Smooth muscle cell (in vitro differentiated cells): ENCODE measurements around the gene LMO2. TPM values are rescaled to one million over a fixed set of nuclear protein-coding genes. Genes with fewer than 3 reads are reported as not detected.
"Not testable (repeated sequence)": the region's sequence is repeated elsewhere in the genome, so short reads cannot be mapped to it uniquely, and the experiment has no call there.

Experiments
- DNase-seq: peaks from one replicate; lab custom pipeline; 2025; ENCODE audit not compliant: unreplicated experiment; lab: John Stamatoyannopoulos, UW
- H2AFZ ChIP-seq: fragments of 200-600 bp; sonication (generic); 2 replicates; pipeline ENCODE4 v1.6.0; 2016; ENCODE audit warnings: antibody characterized with exemption, low read depth, mild to moderate bottlenecking
- H3F3A ChIP-seq: fragments of 200-600 bp; sonication (generic); 2 replicates; pipeline ENCODE4 v1.6.0; 2017; ENCODE audit warnings: antibody characterized with exemption, low read depth
- H3K27ac ChIP-seq: fragments of 200-600 bp; sonication (generic); 2 replicates; pipeline ENCODE4 v1.5.1; 2016; ENCODE audit warnings: low read depth, mild to moderate bottlenecking
- H3K27me3 ChIP-seq: fragments of 200-600 bp; sonication (generic); 2 replicates; pipeline ENCODE4 v1.6.1; 2016; ENCODE audit warnings: low read depth, mild to moderate bottlenecking
- H3K36me3 ChIP-seq: fragments of 200-600 bp; sonication (generic); 2 replicates; pipeline ENCODE4 v1.5.1; 2016; ENCODE audit warnings: low read depth
- H3K4me1 ChIP-seq: fragments of 200-600 bp; sonication (generic); 2 replicates; pipeline ENCODE4 v1.5.1; 2016; ENCODE audit warnings: low read depth
- H3K4me2 ChIP-seq: fragments of 200-600 bp; sonication (generic); 2 replicates; pipeline ENCODE4 v1.6.0; 2016; ENCODE audit warnings: mild to moderate bottlenecking
- H3K4me3 ChIP-seq: fragments of 200-600 bp; sonication (generic); 2 replicates; pipeline ENCODE4 v1.5.1; 2016; ENCODE audit warnings: mild to moderate bottlenecking
- H3K79me2 ChIP-seq: fragments of 200-600 bp; sonication (generic); 2 replicates; pipeline ENCODE4 v1.6.0; 2016; ENCODE audit warnings: low read depth, mild to moderate bottlenecking
- H3K9ac ChIP-seq: fragments of 200-600 bp; sonication (generic); 2 replicates; pipeline ENCODE4 v1.6.0; 2016; ENCODE audit warnings: low read depth
- H3K9me3 ChIP-seq: fragments of 200-600 bp; sonication (generic); replicated peaks from 2 replicates; pipeline ENCODE4 v1.5.1; 2016; ENCODE audit warnings: low read depth
- H4K20me1 ChIP-seq: fragments of 200-600 bp; sonication (generic); 2 replicates; pipeline ENCODE4 v1.6.0; 2016; ENCODE audit warnings: low read depth
- WGBS: methylation state at CpG from one replicate; pipeline ENCODE4 v1.1.7; 2016; ENCODE audit warnings: low lambda C conversion rate; 5-methylcytosine and 5-hydroxymethylcytosine counted together
- polyA plus RNA-seq: library from polyadenylated mRNA; unstranded; fragments of >200 nt; fragmentation: Nextera tagmentation; extraction: Ambion mirVana; gene quantifications from 2 replicates; pipeline ENCODE4 v1.2.1, GENCODE V29; 2016
- total RNA-seq: library from RNA; depleted of rRNA; stranded (reverse); fragments of >200 nt; gene quantifications from 2 replicates; pipeline ENCODE4 v1.2.3, GENCODE V29; 2014
- TF ChIP-seq, protein P1 (sequence below): fragments of 200-600 bp; sonication (generic); IDR thresholded peaks from 2 replicates; pipeline ENCODE4 v1.5.1; 2017; ENCODE audit warnings: borderline replicate concordance, mild to moderate bottlenecking, antibody characterized with exemption; ENCODE audit not compliant: insufficient read depth, poor library complexity, severe bottlenecking

LMO2 gene
- total and polyA plus RNA-seq, 2 experiments from 2014 or later = 2.7 to 3.8 TPM

GRCh38 chr11:33933602-33934001 is 41.7 kb upstream of the LMO2 start:
- H3K4me1 ChIP-seq = peaks cover 14% of the 10 kb centered on the region
- H3K79me2 ChIP-seq = no peaks in the 10 kb centered on the region
- no peaks in the 10 kb centered on the region for H3K9me3 ChIP-seq
- 83% methylated on average over 1 of the region's 1 CpG for WGBS
- H2AFZ ChIP-seq = no peak overlapping the region
- peaks cover 13% of the 10 kb centered on the region for H3F3A ChIP-seq
- no peak overlapping the region for H3K4me3 ChIP-seq
- no peaks in the 10 kb centered on the region for H3K36me3 ChIP-seq
- no peak for DNase-seq
- H3K9ac ChIP-seq = no peak overlapping the region
- no peak overlapping the region for H3K27ac ChIP-seq
- no peak overlapping the region for H3K4me2 ChIP-seq
- H3K27me3 ChIP-seq = no peaks in the 10 kb centered on the region
- TF ChIP-seq, protein P1, sequence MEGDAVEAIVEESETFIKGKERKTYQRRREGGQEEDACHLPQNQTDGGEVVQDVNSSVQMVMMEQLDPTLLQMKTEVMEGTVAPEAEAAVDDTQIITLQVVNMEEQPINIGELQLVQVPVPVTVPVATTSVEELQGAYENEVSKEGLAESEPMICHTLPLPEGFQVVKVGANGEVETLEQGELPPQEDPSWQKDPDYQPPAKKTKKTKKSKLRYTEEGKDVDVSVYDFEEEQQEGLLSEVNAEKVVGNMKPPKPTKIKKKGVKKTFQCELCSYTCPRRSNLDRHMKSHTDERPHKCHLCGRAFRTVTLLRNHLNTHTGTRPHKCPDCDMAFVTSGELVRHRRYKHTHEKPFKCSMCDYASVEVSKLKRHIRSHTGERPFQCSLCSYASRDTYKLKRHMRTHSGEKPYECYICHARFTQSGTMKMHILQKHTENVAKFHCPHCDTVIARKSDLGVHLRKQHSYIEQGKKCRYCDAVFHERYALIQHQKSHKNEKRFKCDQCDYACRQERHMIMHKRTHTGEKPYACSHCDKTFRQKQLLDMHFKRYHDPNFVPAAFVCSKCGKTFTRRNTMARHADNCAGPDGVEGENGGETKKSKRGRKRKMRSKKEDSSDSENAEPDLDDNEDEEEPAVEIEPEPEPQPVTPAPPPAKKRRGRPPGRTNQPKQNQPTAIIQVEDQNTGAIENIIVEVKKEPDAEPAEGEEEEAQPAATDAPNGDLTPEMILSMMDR = no peak
- H4K20me1 ChIP-seq = no peaks in the 10 kb centered on the region

DNA sequence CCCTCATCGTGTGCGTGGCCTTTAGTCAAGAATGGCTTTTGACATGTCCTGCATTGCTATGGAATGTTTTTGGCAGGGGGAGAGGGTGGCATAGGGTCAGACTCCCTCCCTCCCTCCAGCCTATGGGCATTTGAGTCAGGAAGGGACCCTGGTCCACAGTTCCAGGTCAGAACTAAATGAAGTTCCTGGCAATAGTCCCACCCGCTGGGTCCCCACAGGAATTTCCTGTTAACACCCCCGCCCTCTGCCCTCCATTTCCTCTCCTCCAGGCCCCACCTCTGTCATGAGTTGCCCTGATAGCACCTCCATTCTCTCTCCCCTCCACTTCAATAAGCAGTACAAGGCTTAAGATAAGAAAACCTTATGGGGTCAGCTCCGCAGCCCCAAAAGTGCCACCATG is 40.8 kb upstream of the LMO2 start:
- H4K20me1 ChIP-seq = no peaks in the 10 kb centered on the region
- H3K27me3 ChIP-seq = no peaks in the 10 kb centered on the region
- no peaks in the 10 kb centered on the region for H3K9me3 ChIP-seq
- TF ChIP-seq, protein P1 = no peak
- no peak overlapping the region for H3K9ac ChIP-seq
- peaks cover 14% of the 10 kb centered on the region for H3K4me1 ChIP-seq
- H3K36me3 ChIP-seq = no peaks in the 10 kb centered on the region
- no peak for DNase-seq
- H3F3A ChIP-seq = peaks cover 13% of the 10 kb centered on the region
- H3K4me3 ChIP-seq = no peak overlapping the region
- 94% methylated on average over 5 of the region's 5 CpGs for WGBS
- H3K4me2 ChIP-seq = no peak overlapping the region
- no peak overlapping the region for H2AFZ ChIP-seq
- no peaks in the 10 kb centered on the region for H3K79me2 ChIP-seq
- no peak overlapping the region for H3K27ac ChIP-seq

DNA sequence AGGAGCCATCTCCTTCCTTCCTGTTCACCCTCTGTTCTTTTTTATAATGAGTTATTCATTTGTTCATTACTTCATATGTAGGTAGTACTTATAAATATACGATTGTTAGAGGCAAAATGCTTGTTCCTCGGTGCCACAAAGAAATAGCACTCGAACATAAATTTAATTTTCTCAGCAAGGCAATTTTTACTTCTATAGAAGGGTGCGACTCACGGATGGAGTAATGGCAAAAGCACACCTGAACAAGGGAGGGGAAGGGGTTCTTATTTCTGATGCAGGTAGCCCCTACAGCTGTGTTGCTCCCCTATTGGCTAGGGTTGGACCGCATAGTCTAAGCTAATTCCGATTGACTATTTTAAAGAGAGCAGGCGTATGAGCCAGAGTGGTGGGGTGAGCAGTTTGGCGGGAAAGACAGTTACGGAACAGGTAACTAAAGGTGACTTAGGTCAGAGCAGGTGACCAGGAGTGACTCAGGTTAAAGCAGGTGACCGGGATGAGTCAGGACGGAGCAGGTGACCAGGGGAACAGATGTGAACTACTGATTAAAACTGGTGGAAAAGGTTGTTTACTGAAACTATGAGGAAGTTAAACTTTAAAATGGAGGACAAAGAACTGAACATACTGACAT is 40.0 kb upstream of the LMO2 start:
- not testable (repeated sequence) for H3K4me2 ChIP-seq, DNase-seq, H3K9ac ChIP-seq, H3K79me2 ChIP-seq, H3K9me3 ChIP-seq, H4K20me1 ChIP-seq, H2AFZ ChIP-seq, H3K27me3 ChIP-seq, H3K36me3 ChIP-seq, H3K27ac ChIP-seq, H3K4me3 ChIP-seq
- peaks cover 11% of the 10 kb centered on the region for H3K4me1 ChIP-seq
- 91% methylated on average over 12 of the region's 12 CpGs for WGBS
- H3F3A ChIP-seq = peaks cover 10% of the 10 kb centered on the region

- Histone ChIP-seq H3K4me1 (peaks cover 11% of the 10 kb centered on the region), H3K4me3 (no peak overlapping the region), H3F3A (peaks cover 5% of the 10 kb centered on the region), H3K79me2 (no peaks in the 10 kb centered on the region), H3K27me3 (no peaks in the 10 kb centered on the region), H3K27ac (no peak overlapping the region), H2AFZ (peak overlapping the region; percentile 6), H4K20me1 (no peaks in the 10 kb centered on the region), H3K9me3 (no peaks in the 10 kb centered on the region), H3K9ac (no peak overlapping the region), H3K4me2 (peak overlapping the region; percentile 52), H3K36me3 (no peaks in the 10 kb centered on the region)
- DNase-seq = no peak
- 62% methylated on average over 1 of the region's 1 CpG for WGBS
- TF ChIP-seq, protein P1 = no peak
Measured at GRCh38 chr11:33931067-33931466, 39.2 kb upstream of the LMO2 start.
